GM18519 (cell line): ENCODE results near the gene POLA2.

Source experiments
- ATAC-seq: cut with Tn5 transposase; IDR thresholded peaks from one replicate; pipeline ENCODE4 v1.9.1; 2021; ENCODE audit warnings: mild to moderate bottlenecking, moderate library complexity; ENCODE audit not compliant: unreplicated experiment, low FRiP score

POLA2 gene

GRCh38 chr11:65279741-65280440, 18.1 kb downstream of the POLA2 start:
- no peak for ATAC-seq

- no peak for ATAC-seq
These were observed 18.9 kb downstream of the POLA2 start for GRCh38 chr11:65280646-65281045.

- no peak for ATAC-seq
These were observed 24.9 kb downstream of the POLA2 start for GRCh38 chr11:65286686-65287085.

- no peak for ATAC-seq
These were observed 25.8 kb downstream of the POLA2 start for GRCh38 chr11:65287601-65288000.

GRCh38 chr11:65288706-65289536, 27.2 kb downstream of the POLA2 start:
- no peak for ATAC-seq

GRCh38 chr11:65290448-65291165, 28.8 kb downstream of the POLA2 start:
- ATAC-seq = no peak

GRCh38 chr11:65291613-65292012, 29.9 kb downstream of the POLA2 start:
- ATAC-seq = no peak

GRCh38 chr11:65292890-65293289, 31.1 kb downstream of the POLA2 start:
- no peak for ATAC-seq

- ATAC-seq = no peak
These were observed 32.2 kb downstream of the POLA2 start for GRCh38 chr11:65293909-65294381.

- ATAC-seq = no peak
These were observed 33.2 kb downstream of the POLA2 start for GRCh38 chr11:65295001-65295400.

GRCh38 chr11:65295571-65296341, 34.0 kb downstream of the POLA2 start:
- no peak for ATAC-seq

GRCh38 chr11:65297026-65297672, 35.4 kb downstream of the POLA2 start:
- ATAC-seq = no peak

- ATAC-seq = no peak
These were observed 36.4 kb downstream of the POLA2 start for GRCh38 chr11:65298131-65298535.

- no peak for ATAC-seq
These were observed 37.0 kb downstream of the POLA2 start for GRCh38 chr11:65298655-65299179.

- ATAC-seq = no peak
These were observed 39.0 kb downstream of the POLA2 start for GRCh38 chr11:65300621-65301275.

- ATAC-seq = no peak
These were observed 39.9 kb downstream of the POLA2 start for GRCh38 chr11:65301491-65302329.

- no peak for ATAC-seq
These were observed 41.8 kb downstream of the POLA2 start for GRCh38 chr11:65303555-65303954.

GRCh38 chr11:65304110-65304509, 42.3 kb downstream of the POLA2 start:
- no peak for ATAC-seq
